HG02973 (cell line): ENCODE measurements around the gene SLC35B3.
"Not testable (repeated sequence)": the region's sequence is repeated elsewhere in the genome, so short reads cannot be mapped to it uniquely, and the experiment has no call there.

ENCODE experiments used
- ATAC-seq: cut with Tn5 transposase; IDR thresholded peaks from one replicate; pipeline ENCODE4 v1.9.1; 2021; ENCODE audit warnings: moderate library complexity; ENCODE audit not compliant: unreplicated experiment

Gene SLC35B3

GRCh38 chr6:8415280-8415679 lies 20.1 kb downstream of the SLC35B3 start:
- no peak for ATAC-seq

GRCh38 chr6:8414844-8415243 lies 20.5 kb downstream of the SLC35B3 start:
- no peak for ATAC-seq

- not testable (repeated sequence) for ATAC-seq
These were observed 29.4 kb downstream of the SLC35B3 start for GRCh38 chr6:8405946-8406345.

GRCh38 chr6:8402546-8402945 lies 32.8 kb downstream of the SLC35B3 start:
- ATAC-seq = no peak

GRCh38 chr6:8400663-8401062 lies 34.7 kb downstream of the SLC35B3 start:
- ATAC-seq = no peak

GRCh38 chr6:8392569-8392968 lies 42.8 kb downstream of the SLC35B3 start:
- no peak for ATAC-seq

- ATAC-seq = no peak
These were observed 43.4 kb downstream of the SLC35B3 start for GRCh38 chr6:8391934-8392333.

- ATAC-seq = no peak
These were observed 46.1 kb downstream of the SLC35B3 start for GRCh38 chr6:8389036-8389818.

GRCh38 chr6:8387942-8388437 lies 47.4 kb downstream of the SLC35B3 start:
- no peak for ATAC-seq

GRCh38 chr6:8383584-8383983 lies 51.8 kb downstream of the SLC35B3 start:
- ATAC-seq = no peak

- no peak for ATAC-seq
These were observed 52.9 kb downstream of the SLC35B3 start for GRCh38 chr6:8382434-8382833.

GRCh38 chr6:8375916-8376315 lies 59.4 kb downstream of the SLC35B3 start:
- ATAC-seq = no peak
